Measurements from ENCODE around the gene PRKAG2. TPM values are rescaled to one million over a fixed set of nuclear protein-coding genes. Genes with fewer than 3 reads are reported as not detected.

The PRKAG2 gene
- polyA plus RNA-seq, 3 donors, result 29.2 to 59.8 (median 30.9) TPM

DNA sequence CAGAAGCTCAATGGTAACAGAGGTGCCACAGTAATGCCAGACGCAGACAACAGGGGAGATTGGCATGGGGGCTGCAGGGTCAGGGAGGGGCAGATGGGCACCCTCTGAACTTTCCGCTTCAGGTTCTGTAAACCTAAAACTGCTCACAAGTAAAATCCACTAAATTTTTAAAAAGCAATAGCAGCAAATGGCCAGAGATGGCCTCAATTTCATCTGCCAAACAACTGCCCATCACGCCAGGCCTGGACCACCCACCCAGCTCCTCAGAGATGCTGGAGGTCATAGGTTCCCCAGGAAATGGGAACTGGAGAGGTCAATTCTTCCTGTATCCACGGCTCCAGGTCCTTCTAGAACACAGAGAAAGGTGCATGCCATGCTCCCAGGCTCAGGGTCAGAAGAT is 76.1 kb downstream of the PRKAG2 start:
- Histone ChIP-seq H2AFZ (ENCODE audit: insufficient read depth, low read depth, low read length, poor library complexity, severe bottlenecking) (no peak overlapping the region), H3K79me2 (ENCODE audit: insufficient read depth, low read length) (peaks cover 64% of the 10 kb centered on the region), H4K20me1 (ENCODE audit: insufficient read depth, low read length) (no peaks in the 10 kb centered on the region), H3K9me3 (replicated peaks in 1 of 2; ENCODE audit: control insufficient read depth in 1 of 2, insufficient read depth in 1 of 2, low read length in 2 of 2) (peaks cover 0 to 4% of the 10 kb centered on the region in 2 donors), H3K36me3 (replicated peaks in 1 of 2; ENCODE audit: control insufficient read depth in 1 of 2, insufficient read depth in 2 of 2, low read length in 2 of 2) (no peaks in the 10 kb centered on the region), H3K4me3 (replicated peaks in 1 of 3; ENCODE audit: low read depth in 2 of 3, low read length in 3 of 3) (no peak overlapping the region), H3K4me1 (ENCODE audit: control insufficient read depth in 1 of 2, insufficient read depth in 2 of 2, low read length in 2 of 2) (peaks cover 49% of the 10 kb centered on the region in 2 donors), H3K27me3 (ENCODE audit: control insufficient read depth in 2 of 2, insufficient read depth in 2 of 2, low read length in 2 of 2) (no peaks in the 10 kb centered on the region), H3K27ac (ENCODE audit: low read depth in 1 of 2, low read length in 2 of 2) (no peak overlapping the region), H3K9ac (ENCODE audit: insufficient read depth, low read length, poor library complexity, severe bottlenecking) (no peak overlapping the region), H3K4me2 (replicated peaks; ENCODE audit: extremely low read depth, low read length, poor library complexity, severe bottlenecking) (no peak overlapping the region)
- peaks cover 0 to 7% (median 3%) of the 10 kb centered on the region in 7 donors for H3K9me3 Mint-ChIP-seq
- intact Hi-C loops (cut with micrococcal nuclease), result loop anchor here in 1 of 2 donors (10.0 kb wide), 1 partner anchor 124 kb away; no protein-coding TSS in a partner anchor
- H3K4me3 Mint-ChIP-seq, result no peak overlapping the region
- peaks cover 56% of the 10 kb centered on the region for H3K4me1 Mint-ChIP-seq
- H3K27ac Mint-ChIP-seq, result peak overlapping the region in 5 of 7 donors; percentile 10 to 99 (median 64)
- 89% methylated on average over 4 of the region's 4 CpGs for WGBS (ENCODE audit: insufficient coverage)
- TF ChIP-seq, protein P1, sequence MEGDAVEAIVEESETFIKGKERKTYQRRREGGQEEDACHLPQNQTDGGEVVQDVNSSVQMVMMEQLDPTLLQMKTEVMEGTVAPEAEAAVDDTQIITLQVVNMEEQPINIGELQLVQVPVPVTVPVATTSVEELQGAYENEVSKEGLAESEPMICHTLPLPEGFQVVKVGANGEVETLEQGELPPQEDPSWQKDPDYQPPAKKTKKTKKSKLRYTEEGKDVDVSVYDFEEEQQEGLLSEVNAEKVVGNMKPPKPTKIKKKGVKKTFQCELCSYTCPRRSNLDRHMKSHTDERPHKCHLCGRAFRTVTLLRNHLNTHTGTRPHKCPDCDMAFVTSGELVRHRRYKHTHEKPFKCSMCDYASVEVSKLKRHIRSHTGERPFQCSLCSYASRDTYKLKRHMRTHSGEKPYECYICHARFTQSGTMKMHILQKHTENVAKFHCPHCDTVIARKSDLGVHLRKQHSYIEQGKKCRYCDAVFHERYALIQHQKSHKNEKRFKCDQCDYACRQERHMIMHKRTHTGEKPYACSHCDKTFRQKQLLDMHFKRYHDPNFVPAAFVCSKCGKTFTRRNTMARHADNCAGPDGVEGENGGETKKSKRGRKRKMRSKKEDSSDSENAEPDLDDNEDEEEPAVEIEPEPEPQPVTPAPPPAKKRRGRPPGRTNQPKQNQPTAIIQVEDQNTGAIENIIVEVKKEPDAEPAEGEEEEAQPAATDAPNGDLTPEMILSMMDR (IDR thresholded peaks at IDR 0.05), result no peak
- no peaks in the 10 kb centered on the region for H3K27me3 Mint-ChIP-seq (ENCODE audit: low read depth in 3 of 3)
- no peak for DNase-seq
- H3K36me3 Mint-ChIP-seq, result peaks cover 29 to 38% of the 10 kb centered on the region in 2 donors

DNA sequence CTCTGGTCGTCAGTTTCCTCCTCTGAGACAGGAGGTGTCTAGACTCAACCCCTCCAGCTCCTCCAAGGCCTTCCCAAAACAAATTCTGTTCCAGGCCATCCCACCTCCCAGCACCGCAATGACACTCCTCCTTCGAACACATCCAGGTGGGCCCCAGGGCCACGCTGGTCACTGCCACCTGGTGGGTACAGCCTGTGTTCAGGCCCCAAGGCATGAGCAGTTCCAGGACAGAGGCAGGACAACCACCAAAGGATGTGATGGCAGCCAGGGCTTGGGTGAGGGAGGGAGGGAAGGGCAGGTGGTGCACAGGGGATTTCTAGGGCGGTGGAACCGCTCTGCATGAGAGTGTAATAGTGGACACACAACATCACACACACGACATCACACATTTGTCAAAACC is 76.5 kb downstream of the PRKAG2 start:
- Mint-ChIP-seq H3K9me3 (peaks cover 0 to 7% (median 3%) of the 10 kb centered on the region in 7 donors), H3K27me3 (ENCODE audit: low read depth in 3 of 3) (no peaks in the 10 kb centered on the region), H3K4me3 (no peak overlapping the region), H3K27ac (peak overlapping the region in 5 of 7 donors; percentile 35 to 99 (median 54)), H3K4me1 (peaks cover 54% of the 10 kb centered on the region), H3K36me3 (peaks cover 32 to 40% of the 10 kb centered on the region in 2 donors)
- TF ChIP-seq, protein P1 (IDR thresholded peaks at IDR 0.05), result no peak
- Histone ChIP-seq H3K79me2 (ENCODE audit: insufficient read depth, low read length) (peaks cover 65% of the 10 kb centered on the region), H2AFZ (ENCODE audit: insufficient read depth, low read depth, low read length, poor library complexity, severe bottlenecking) (no peak overlapping the region), H3K27ac (ENCODE audit: low read depth in 1 of 2, low read length in 2 of 2) (no peak overlapping the region), H3K36me3 (replicated peaks in 1 of 2; ENCODE audit: control insufficient read depth in 1 of 2, insufficient read depth in 2 of 2, low read length in 2 of 2) (peaks cover under 1% of the 10 kb centered on the region in 2 donors), H3K9ac (ENCODE audit: insufficient read depth, low read length, poor library complexity, severe bottlenecking) (no peak overlapping the region), H3K9me3 (replicated peaks in 1 of 2; ENCODE audit: control insufficient read depth in 1 of 2, insufficient read depth in 1 of 2, low read length in 2 of 2) (peaks cover 0 to 4% of the 10 kb centered on the region in 2 donors), H3K4me1 (ENCODE audit: control insufficient read depth in 1 of 2, insufficient read depth in 2 of 2, low read length in 2 of 2) (peaks cover 47% of the 10 kb centered on the region in 2 donors), H3K27me3 (ENCODE audit: control insufficient read depth in 2 of 2, insufficient read depth in 2 of 2, low read length in 2 of 2) (no peaks in the 10 kb centered on the region), H3K4me2 (replicated peaks; ENCODE audit: extremely low read depth, low read length, poor library complexity, severe bottlenecking) (no peak overlapping the region), H3K4me3 (replicated peaks in 1 of 3; ENCODE audit: low read depth in 2 of 3, low read length in 3 of 3) (no peak overlapping the region), H4K20me1 (ENCODE audit: insufficient read depth, low read length) (no peaks in the 10 kb centered on the region)
- no peak for DNase-seq
- intact Hi-C loops (cut with micrococcal nuclease), result loop anchor here in 1 of 2 donors (10.0 kb wide), 1 partner anchor 124 kb away; no protein-coding TSS in a partner anchor
- WGBS (ENCODE audit: insufficient coverage), result 50% methylated on average over 2 of the region's 7 CpGs
